HG03558 (cell line): Measurements from ENCODE around the gene ERC1.

Experiments
- ATAC-seq: cut with Tn5 transposase; IDR thresholded peaks from one replicate; pipeline ENCODE4 v1.9.1; 2021; ENCODE audit warnings: moderate number of reproducible peaks; ENCODE audit not compliant: unreplicated experiment; ENCODE audit errors: extremely low read depth

The ERC1 gene

DNA sequence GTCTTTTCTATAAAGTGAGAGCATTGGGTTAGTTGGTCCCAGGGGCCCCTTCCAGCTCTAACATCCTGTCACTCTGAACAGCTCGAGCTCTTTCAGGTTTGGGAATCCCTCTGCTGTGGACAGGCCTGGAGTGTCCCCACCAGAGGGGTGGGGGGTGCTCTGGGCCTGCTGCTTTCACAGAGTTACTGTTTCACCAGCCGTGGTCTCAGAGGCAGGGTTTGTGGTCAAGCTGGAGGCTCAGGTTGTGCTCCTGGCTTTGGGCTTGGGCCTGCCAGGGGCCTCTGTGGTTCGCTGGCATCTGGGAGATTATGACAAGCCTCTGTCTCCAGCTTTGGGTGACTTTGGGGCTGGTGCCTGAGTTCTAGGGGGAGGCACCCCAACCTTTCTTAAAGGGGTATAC lies 543.7 kb downstream of the ERC1 start:
- ATAC-seq = no peak

DNA sequence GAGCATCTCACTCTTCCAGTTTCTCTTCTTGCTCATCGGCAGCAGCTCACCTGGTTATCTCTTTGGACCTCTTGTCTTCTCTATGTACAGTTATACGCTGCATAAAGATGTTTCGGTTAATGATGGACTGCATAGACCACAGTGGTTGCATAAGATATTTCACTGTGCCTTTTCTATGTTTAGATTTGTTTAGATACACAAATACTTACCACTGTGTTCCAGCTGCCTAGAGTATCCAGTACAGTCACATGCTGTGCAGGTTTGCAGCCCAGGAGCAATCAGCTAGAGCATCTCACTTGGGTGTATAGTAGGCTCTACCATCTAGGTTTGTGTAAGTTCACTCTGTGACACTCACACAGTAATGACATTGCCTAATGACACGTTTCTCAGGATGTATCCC lies 545.8 kb downstream of the ERC1 start:
- ATAC-seq = no peak

DNA sequence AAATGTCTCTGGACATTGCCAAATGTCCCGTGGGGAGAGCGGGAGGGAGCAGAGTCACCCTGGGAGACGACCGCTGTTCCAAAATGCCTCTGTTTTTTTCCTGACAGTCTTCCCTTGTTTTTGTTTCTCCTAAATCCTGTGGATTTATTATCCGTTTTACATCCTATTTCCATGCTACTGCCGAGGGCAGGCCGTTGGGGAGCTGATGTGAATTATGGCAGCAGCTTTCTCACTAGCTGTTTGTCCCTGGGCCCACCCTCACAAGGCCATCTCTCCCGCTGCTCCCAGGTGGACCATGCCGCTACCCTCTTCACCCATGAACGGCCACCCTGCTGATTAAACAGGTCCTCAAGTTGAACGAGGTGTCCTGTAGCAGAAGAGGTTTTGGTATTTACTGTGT lies 548.1 kb downstream of the ERC1 start:
- ATAC-seq = no peak

DNA sequence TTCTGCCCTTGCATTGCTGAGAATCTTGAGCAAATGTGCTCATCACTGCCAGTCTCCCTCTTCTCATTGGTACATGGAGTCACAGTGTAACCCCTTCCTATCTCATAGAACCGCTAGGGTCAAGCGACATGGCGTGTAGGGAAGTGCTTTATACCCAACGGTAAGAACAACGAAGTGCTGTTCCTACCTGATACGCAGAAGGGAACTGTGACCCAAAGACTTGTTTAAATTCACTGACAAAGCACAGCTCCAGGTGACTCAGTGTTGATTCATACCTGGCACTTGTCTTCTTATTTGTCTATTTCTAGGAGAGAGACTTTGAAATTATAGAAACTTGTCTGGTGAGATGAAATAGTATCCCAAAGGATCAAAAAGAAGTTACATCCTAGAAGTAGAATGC lies 549.7 kb downstream of the ERC1 start:
- ATAC-seq = no peak

DNA sequence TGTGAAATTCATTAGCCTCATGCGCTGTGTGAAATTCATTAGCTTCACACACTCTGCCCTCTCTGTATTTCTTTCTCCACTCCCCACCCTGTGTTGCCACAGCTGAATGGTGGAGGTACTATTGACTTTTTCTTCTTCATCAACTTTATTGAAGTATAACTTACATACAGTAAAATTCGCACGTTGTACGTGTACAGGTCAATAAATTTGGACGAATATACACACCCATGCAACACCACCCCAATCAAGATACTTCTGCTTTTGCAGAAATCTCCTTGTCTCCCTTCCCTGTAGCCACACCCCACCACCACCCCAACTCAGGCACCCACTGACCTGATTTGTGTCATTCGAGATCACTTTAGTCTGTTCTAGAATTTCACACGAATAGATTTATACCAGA lies 551.6 kb downstream of the ERC1 start:
- no peak for ATAC-seq

DNA sequence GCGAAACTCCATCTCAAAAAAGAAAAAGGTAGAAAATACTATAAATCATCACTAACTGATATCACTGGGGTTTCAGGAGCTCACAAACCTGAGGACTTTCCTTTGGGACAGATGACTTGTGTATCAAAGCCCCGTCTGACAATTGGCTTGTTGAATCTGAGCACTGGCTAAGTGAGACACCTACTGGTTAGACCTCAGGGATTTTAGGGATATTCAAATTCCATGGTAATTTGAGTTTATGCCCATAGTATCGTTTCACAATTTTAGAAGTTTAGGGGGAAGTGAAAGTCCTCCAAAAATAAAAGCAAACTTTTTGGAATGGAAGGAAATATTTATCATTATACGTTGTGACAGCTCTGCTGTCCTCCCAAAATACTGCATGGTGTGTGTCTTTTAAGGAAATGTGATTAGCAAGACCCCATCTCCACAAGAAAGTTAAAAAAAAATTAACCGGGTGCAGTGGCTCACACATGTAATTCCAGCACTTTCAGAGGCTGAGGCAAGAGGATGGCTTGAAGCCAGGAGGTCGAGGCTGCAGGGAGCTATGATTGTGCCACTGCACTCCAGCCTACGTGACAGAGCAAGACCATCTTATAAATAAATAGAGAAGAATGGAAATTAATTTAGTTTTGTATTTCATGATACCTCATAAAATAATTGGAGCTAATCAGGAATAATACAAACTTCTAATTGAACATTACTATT lies 554.1 kb downstream of the ERC1 start:
- no peak for ATAC-seq
